HG03108 (cell line): Measurements from ENCODE around the gene STX2.
"Not testable (repeated sequence)": the region's sequence is repeated elsewhere in the genome, so short reads cannot be mapped to it uniquely, and the experiment has no call there.

Experiments
- ATAC-seq: cut with Tn5 transposase; IDR thresholded peaks from one replicate; pipeline ENCODE4 v1.9.1; 2021; ENCODE audit warnings: moderate library complexity; ENCODE audit not compliant: unreplicated experiment

STX2 gene

GRCh38 chr12:130768120-130768519, 70.9 kb downstream of the STX2 start:
- no peak for ATAC-seq

- no peak for ATAC-seq
Measured at GRCh38 chr12:130766470-130766869, 72.6 kb downstream of the STX2 start.

GRCh38 chr12:130765186-130765659, 73.8 kb downstream of the STX2 start:
- no peak for ATAC-seq

GRCh38 chr12:130764475-130765185, 74.4 kb downstream of the STX2 start:
- no peak for ATAC-seq

GRCh38 chr12:130764073-130764472, 75.0 kb downstream of the STX2 start:
- ATAC-seq = no peak

- ATAC-seq = no peak
Measured at GRCh38 chr12:130762319-130762675, 76.8 kb downstream of the STX2 start.

- ATAC-seq = peak; percentile 50
Measured at GRCh38 chr12:130761537-130762318, 77.3 kb downstream of the STX2 start.

GRCh38 chr12:130754234-130754901, 84.7 kb downstream of the STX2 start:
- ATAC-seq = no peak

- no peak for ATAC-seq
Measured at GRCh38 chr12:130752692-130753230, 86.3 kb downstream of the STX2 start.

- not testable (repeated sequence) for ATAC-seq
Measured at GRCh38 chr12:130752037-130752436, 87.0 kb downstream of the STX2 start.

GRCh38 chr12:130748786-130749185, 90.3 kb downstream of the STX2 start:
- no peak for ATAC-seq

- ATAC-seq = peak; percentile 91
Measured at GRCh38 chr12:130747867-130748740, 90.9 kb downstream of the STX2 start.

GRCh38 chr12:130746546-130746945, 92.5 kb downstream of the STX2 start:
- no peak for ATAC-seq

- no peak for ATAC-seq
Measured at GRCh38 chr12:130745921-130746320, 93.1 kb downstream of the STX2 start.

- no peak for ATAC-seq
Measured at GRCh38 chr12:130744274-130744673, 94.8 kb downstream of the STX2 start.

GRCh38 chr12:130743606-130744005, 95.4 kb downstream of the STX2 start:
- no peak for ATAC-seq

GRCh38 chr12:130743176-130743575, 95.9 kb downstream of the STX2 start:
- ATAC-seq = no peak

GRCh38 chr12:130742716-130743115, 96.3 kb downstream of the STX2 start:
- ATAC-seq = no peak

GRCh38 chr12:130742112-130742511, 96.9 kb downstream of the STX2 start:
- ATAC-seq = no peak
